Stimulated activated naive CD8-positive, alpha-beta T cell treated with anti-CD3 and anti-CD28 coated beads, Interleukin-15, Interleukin-2, amounts not matched to agents 100 ng/mL and 50 ng/mL, for 24 hours (primary cell): ENCODE results near the gene CTNNB1.

Source experiments
- H3K27ac Mint-ChIP-seq: one replicate; pipeline ENCODE4 v1.8.0; 2021; ENCODE audit warnings: mild to moderate bottlenecking, mixed read lengths
- H3K27me3 Mint-ChIP-seq: one replicate; pipeline ENCODE4 v1.8.0; 2021; ENCODE audit warnings: mixed read lengths
- H3K36me3 Mint-ChIP-seq: one replicate; pipeline ENCODE4 v1.8.0; 2021; ENCODE audit warnings: low read depth, mixed read lengths
- H3K4me1 Mint-ChIP-seq: one replicate; pipeline ENCODE4 v1.8.0; 2021; ENCODE audit warnings: low read depth, mixed read lengths
- H3K4me3 Mint-ChIP-seq: one replicate; pipeline ENCODE4 v1.8.0; 2021; ENCODE audit warnings: mild to moderate bottlenecking, mixed read lengths
- H3K9me3 Mint-ChIP-seq: one replicate; pipeline ENCODE4 v1.8.0; 2021; ENCODE audit warnings: mixed read lengths

The CTNNB1 gene

GRCh38 chr3:41180396-41180795, 18.9 kb upstream of the CTNNB1 start:
- no peak overlapping the region for H3K4me3 Mint-ChIP-seq
- H3K27ac Mint-ChIP-seq = no peak overlapping the region
- H3K36me3 Mint-ChIP-seq = no peaks in the 10 kb centered on the region
- H3K9me3 Mint-ChIP-seq = no peaks in the 10 kb centered on the region
- H3K4me1 Mint-ChIP-seq = no peaks in the 10 kb centered on the region
- peaks cover 25% of the 10 kb centered on the region for H3K27me3 Mint-ChIP-seq

DNA sequence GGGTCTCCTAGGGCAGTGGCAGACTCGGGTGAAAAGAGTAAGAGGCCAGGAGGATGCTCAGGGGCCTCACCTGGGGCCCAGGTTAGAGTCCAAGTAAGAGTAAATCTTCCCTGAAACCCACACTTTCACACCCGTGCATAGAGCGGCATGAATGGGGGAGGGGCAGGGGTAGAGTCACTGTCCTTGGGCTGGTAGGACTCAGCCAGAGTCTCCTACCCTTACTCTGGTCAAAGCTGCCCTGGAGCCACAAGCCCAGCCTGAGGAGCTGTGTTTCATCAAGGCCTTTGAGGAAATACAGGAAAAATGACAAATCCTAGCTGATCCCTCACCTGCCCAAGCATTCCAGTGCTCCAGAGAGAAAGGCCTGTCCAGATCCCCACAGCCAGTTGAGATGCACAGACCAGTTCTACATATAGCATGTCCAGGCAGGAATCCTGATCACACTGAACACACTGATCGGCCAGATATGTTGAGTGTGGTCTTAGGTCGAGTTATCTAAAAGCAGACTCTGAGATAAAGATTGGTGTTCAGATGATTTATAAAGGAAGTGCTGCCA, 16.7 kb upstream of the CTNNB1 start:
- H3K9me3 Mint-ChIP-seq = no peaks in the 10 kb centered on the region
- no peaks in the 10 kb centered on the region for H3K36me3 Mint-ChIP-seq
- peaks cover 26% of the 10 kb centered on the region for H3K27me3 Mint-ChIP-seq
- H3K4me1 Mint-ChIP-seq = peaks cover 7% of the 10 kb centered on the region
- H3K27ac Mint-ChIP-seq = no peak overlapping the region
- H3K4me3 Mint-ChIP-seq = no peak overlapping the region

GRCh38 chr3:41184394-41184793, 14.9 kb upstream of the CTNNB1 start:
- Mint-ChIP-seq H3K9me3 (no peaks in the 10 kb centered on the region), H3K4me3 (no peak overlapping the region), H3K27me3 (peaks cover 26% of the 10 kb centered on the region), H3K4me1 (peaks cover 21% of the 10 kb centered on the region), H3K27ac (no peak overlapping the region), H3K36me3 (no peaks in the 10 kb centered on the region)

- Mint-ChIP-seq H3K4me1 (peaks cover 35% of the 10 kb centered on the region), H3K36me3 (no peaks in the 10 kb centered on the region), H3K27ac (no peak overlapping the region), H3K9me3 (no peaks in the 10 kb centered on the region), H3K27me3 (peaks cover 21% of the 10 kb centered on the region), H3K4me3 (no peak overlapping the region)
Measured at GRCh38 chr3:41186297-41186696, 13.0 kb upstream of the CTNNB1 start.

DNA sequence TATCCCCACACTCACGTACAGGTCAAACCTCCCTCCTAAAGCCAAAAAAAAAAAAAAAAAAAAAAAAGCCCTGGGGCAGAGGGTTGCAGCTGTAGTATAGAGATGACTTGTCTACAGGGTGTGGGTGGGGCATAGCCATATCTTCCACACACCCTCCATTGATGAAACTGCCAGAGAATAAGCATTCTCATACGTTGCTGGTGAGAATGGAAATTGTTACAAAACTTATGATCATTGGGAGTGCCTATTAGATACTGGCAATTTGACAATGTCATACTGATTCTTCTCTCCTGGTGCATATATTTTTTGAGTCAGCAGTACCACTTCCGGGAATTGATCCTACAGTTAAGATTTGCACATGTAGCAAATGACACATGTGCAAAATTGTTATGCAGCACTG, 11.0 kb upstream of the CTNNB1 start:
- peak overlapping the region; percentile 42 for H3K27ac Mint-ChIP-seq
- H3K36me3 Mint-ChIP-seq = no peaks in the 10 kb centered on the region
- H3K4me3 Mint-ChIP-seq = peak overlapping the region; percentile 10
- H3K4me1 Mint-ChIP-seq = peaks cover 35% of the 10 kb centered on the region
- H3K9me3 Mint-ChIP-seq = no peaks in the 10 kb centered on the region
- peaks cover 20% of the 10 kb centered on the region for H3K27me3 Mint-ChIP-seq

DNA sequence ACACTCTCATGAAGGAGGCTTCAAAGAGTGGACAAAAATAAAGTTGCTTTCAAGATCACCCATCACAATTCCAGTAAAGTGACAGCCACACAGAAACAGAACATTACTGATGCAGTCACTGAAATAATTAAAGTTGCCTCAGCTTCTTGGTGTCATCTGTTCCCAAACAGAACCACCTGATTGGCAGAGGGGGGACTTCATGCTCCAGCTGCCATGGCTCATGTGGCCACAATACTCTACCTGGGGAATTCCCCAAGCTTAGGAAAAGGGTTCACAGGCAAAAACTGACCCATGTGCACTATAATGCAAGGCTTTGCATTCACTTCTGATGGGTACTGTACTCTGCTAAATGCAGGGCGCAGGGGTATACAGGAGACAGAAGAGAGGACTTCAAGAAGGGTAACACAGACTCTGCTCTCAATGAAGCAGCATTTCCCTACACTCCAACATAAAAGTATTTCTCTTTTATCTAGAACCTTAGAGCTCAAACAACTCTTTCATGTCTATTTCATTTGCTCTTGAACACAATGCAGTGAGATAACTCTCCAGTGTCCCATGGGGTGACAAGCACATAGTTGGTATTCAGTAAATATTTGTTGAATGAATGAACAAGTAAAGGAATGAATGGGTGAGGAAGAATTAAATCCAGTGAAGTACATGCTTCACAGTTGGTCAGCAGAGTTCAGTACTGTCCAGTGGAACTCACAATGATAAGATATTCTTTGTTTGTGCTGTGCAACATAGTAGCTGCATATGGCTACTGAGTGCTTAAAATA, 8.6 kb upstream of the CTNNB1 start:
- H3K27ac Mint-ChIP-seq = no peak overlapping the region
- no peaks in the 10 kb centered on the region for H3K9me3 Mint-ChIP-seq
- H3K4me3 Mint-ChIP-seq = no peak overlapping the region
- peaks cover 35% of the 10 kb centered on the region for H3K4me1 Mint-ChIP-seq
- H3K36me3 Mint-ChIP-seq = no peaks in the 10 kb centered on the region
- peaks cover 21% of the 10 kb centered on the region for H3K27me3 Mint-ChIP-seq

- Mint-ChIP-seq H3K36me3 (no peaks in the 10 kb centered on the region), H3K4me3 (no peak overlapping the region), H3K27me3 (peaks cover 27% of the 10 kb centered on the region), H3K9me3 (no peaks in the 10 kb centered on the region), H3K4me1 (peaks cover 26% of the 10 kb centered on the region), H3K27ac (no peak overlapping the region)
Measured at GRCh38 chr3:41192885-41193284, 6.4 kb upstream of the CTNNB1 start.

DNA sequence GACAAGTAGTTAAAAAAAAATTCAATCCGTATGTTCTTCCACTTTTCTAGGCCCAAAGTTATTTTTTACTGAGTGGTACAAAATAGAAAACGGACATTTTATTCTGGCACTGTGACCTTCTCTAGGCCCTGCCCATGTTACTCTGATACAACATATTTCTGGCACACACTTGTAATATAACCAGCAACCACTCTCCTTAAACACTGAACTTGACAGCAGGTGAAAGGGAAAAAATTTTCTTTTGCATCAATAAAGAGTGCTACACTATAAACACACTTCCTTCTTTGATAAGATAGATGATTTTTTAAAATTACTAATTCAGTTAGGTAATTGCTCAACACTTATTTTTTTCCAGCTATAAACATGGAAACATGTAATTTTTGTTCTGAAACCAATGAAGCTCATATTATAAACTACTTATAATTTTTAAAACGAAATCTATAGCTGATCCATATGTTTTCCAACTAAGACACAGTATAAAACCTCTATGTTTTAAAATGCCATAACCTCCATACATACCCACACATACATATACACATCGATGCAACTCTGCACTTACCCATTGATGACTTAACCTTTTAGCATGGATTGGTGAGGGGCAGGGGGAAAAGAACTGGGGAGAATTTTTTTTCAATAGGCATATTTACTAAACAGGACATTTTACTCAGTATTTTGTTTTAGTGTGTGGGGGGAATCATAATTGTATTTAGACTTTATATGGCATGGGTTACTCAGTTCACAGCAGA, 5.3 kb upstream of the CTNNB1 start:
- Mint-ChIP-seq H3K4me3 (no peak overlapping the region), H3K27me3 (peaks cover 33% of the 10 kb centered on the region), H3K4me1 (peaks cover 20% of the 10 kb centered on the region), H3K27ac (no peak overlapping the region), H3K36me3 (no peaks in the 10 kb centered on the region), H3K9me3 (no peaks in the 10 kb centered on the region)

- Mint-ChIP-seq H3K27ac (no peak overlapping the region), H3K27me3 (peaks cover 33% of the 10 kb centered on the region), H3K36me3 (no peaks in the 10 kb centered on the region), H3K9me3 (no peaks in the 10 kb centered on the region), H3K4me1 (peaks cover 15% of the 10 kb centered on the region), H3K4me3 (no peak overlapping the region)
Measured at GRCh38 chr3:41194701-41195100, 4.6 kb upstream of the CTNNB1 start.

- no peak overlapping the region for H3K27ac Mint-ChIP-seq
- peaks cover 5% of the 10 kb centered on the region for H3K36me3 Mint-ChIP-seq
- no peaks in the 10 kb centered on the region for H3K9me3 Mint-ChIP-seq
- no peak overlapping the region for H3K4me3 Mint-ChIP-seq
- H3K27me3 Mint-ChIP-seq = peaks cover 30% of the 10 kb centered on the region
- peaks cover 8% of the 10 kb centered on the region for H3K4me1 Mint-ChIP-seq
Measured at GRCh38 chr3:41195946-41196345, 3.4 kb upstream of the CTNNB1 start.

GRCh38 chr3:41196499-41197410, 2.5 kb upstream of the CTNNB1 start:
- Mint-ChIP-seq H3K9me3 (no peaks in the 10 kb centered on the region), H3K36me3 (peaks cover 12% of the 10 kb centered on the region), H3K4me1 (peaks cover 16% of the 10 kb centered on the region), H3K4me3 (no peak overlapping the region), H3K27me3 (peaks cover 29% of the 10 kb centered on the region), H3K27ac (no peak overlapping the region)

DNA sequence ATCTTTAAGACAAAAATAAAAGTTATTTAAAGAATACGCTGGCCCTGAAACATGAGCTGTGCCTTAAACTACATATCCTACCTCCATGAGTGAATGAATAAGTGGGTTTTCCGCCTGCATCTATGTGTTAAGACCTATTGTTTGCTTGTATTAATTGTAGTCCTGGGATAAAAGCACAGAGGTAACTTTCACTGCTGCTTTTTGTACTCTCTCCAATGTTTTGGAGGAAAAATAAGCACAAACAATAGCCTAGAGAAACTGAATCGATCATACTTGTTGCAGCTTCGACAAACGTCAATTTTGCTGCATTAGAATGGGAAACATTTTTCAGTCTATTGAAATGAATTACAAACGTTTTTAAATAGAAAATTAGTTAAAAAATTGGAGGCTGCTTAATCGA, 1.3 kb upstream of the CTNNB1 start:
- Mint-ChIP-seq H3K9me3 (no peaks in the 10 kb centered on the region), H3K4me3 (peak overlapping the region; percentile 83), H3K36me3 (peaks cover 21% of the 10 kb centered on the region), H3K27ac (no peak overlapping the region), H3K27me3 (peaks cover 24% of the 10 kb centered on the region), H3K4me1 (peaks cover 29% of the 10 kb centered on the region)

GRCh38 chr3:41198526-41198925, 779 bp upstream of the CTNNB1 start:
- H3K9me3 Mint-ChIP-seq = no peaks in the 10 kb centered on the region
- peak overlapping the region; percentile 83 for H3K4me3 Mint-ChIP-seq
- H3K36me3 Mint-ChIP-seq = peaks cover 22% of the 10 kb centered on the region
- H3K27ac Mint-ChIP-seq = peak overlapping the region; percentile 79
- H3K27me3 Mint-ChIP-seq = peaks cover 22% of the 10 kb centered on the region
- peaks cover 34% of the 10 kb centered on the region for H3K4me1 Mint-ChIP-seq

- Mint-ChIP-seq H3K4me1 (peaks cover 49% of the 10 kb centered on the region), H3K27ac (peak overlapping the region; percentile 72)
Measured at GRCh38 chr3:41199866-41200668, 762 bp downstream of the CTNNB1 start.

More at GRCh38 chr3:41199866-41200668, 762 bp downstream of the CTNNB1 start:
- Mint-ChIP-seq H3K27me3 (peaks cover 15% of the 10 kb centered on the region), H3K4me3 (peak overlapping the region; percentile 89), H3K9me3 (no peaks in the 10 kb centered on the region), H3K36me3 (peaks cover 25% of the 10 kb centered on the region)
